DMS153 treated with DMSO at 0.1 percent for 48 hours (cell line): Measurements from ENCODE around the gene CACNA1C.
"Not testable (repeated sequence)": the region's sequence is repeated elsewhere in the genome, so short reads cannot be mapped to it uniquely, and the experiment has no call there.

Experiments used
- DNase-seq: peaks from one replicate; lab custom pipeline; 2025; ENCODE audit not compliant: unreplicated experiment; lab: John Stamatoyannopoulos, UW

The CACNA1C gene

GRCh38 chr12:2110127-2110526 is 57.3 kb downstream of the CACNA1C start:
- no peak for DNase-seq

GRCh38 chr12:2110849-2111566 is 58.2 kb downstream of the CACNA1C start:
- no peak for DNase-seq

GRCh38 chr12:2111826-2112225 is 59.0 kb downstream of the CACNA1C start:
- no peak for DNase-seq

- no peak for DNase-seq
Measured at GRCh38 chr12:2112401-2112800, 59.6 kb downstream of the CACNA1C start.

GRCh38 chr12:2113119-2113912 is 60.5 kb downstream of the CACNA1C start:
- no peak for DNase-seq

- no peak for DNase-seq
Measured at GRCh38 chr12:2114071-2114470, 61.3 kb downstream of the CACNA1C start.

- no peak for DNase-seq
Measured at GRCh38 chr12:2115101-2115845, 62.5 kb downstream of the CACNA1C start.

GRCh38 chr12:2117541-2117940 is 64.8 kb downstream of the CACNA1C start:
- DNase-seq: no peak

- no peak for DNase-seq
Measured at GRCh38 chr12:2118061-2118460, 65.3 kb downstream of the CACNA1C start.

GRCh38 chr12:2118481-2119255 is 65.9 kb downstream of the CACNA1C start:
- no peak for DNase-seq

- DNase-seq: no peak
Measured at GRCh38 chr12:2119266-2119665, 66.5 kb downstream of the CACNA1C start.

GRCh38 chr12:2120982-2121758 is 68.4 kb downstream of the CACNA1C start:
- DNase-seq: no peak

GRCh38 chr12:2124466-2125023 is 71.8 kb downstream of the CACNA1C start:
- no peak for DNase-seq

GRCh38 chr12:2125651-2126522 is 73.1 kb downstream of the CACNA1C start:
- DNase-seq: no peak

GRCh38 chr12:2126676-2127406 is 74.1 kb downstream of the CACNA1C start:
- no peak for DNase-seq

- no peak for DNase-seq
Measured at GRCh38 chr12:2129076-2129475, 76.3 kb downstream of the CACNA1C start.

- DNase-seq: not testable (repeated sequence)
Measured at GRCh38 chr12:2135661-2136418, 83.1 kb downstream of the CACNA1C start.

- no peak for DNase-seq
Measured at GRCh38 chr12:2136901-2137300, 84.1 kb downstream of the CACNA1C start.
